ENCODE results near the gene TXNRD2. TPM values are rescaled to one million over a fixed set of nuclear protein-coding genes. Genes with fewer than 3 reads are reported as not detected.

Gene TXNRD2
- total RNA-seq, 2 donors from 2014 or later, result 22.3 to 29.5 TPM

GRCh38 chr22:19960491-19961200 lies 19.0 kb upstream of the TXNRD2 start:
- peaks cover 16% of the 10 kb centered on the region for H3K4me1 ChIP-seq
- no peak overlapping the region for H3K27ac ChIP-seq

DNA sequence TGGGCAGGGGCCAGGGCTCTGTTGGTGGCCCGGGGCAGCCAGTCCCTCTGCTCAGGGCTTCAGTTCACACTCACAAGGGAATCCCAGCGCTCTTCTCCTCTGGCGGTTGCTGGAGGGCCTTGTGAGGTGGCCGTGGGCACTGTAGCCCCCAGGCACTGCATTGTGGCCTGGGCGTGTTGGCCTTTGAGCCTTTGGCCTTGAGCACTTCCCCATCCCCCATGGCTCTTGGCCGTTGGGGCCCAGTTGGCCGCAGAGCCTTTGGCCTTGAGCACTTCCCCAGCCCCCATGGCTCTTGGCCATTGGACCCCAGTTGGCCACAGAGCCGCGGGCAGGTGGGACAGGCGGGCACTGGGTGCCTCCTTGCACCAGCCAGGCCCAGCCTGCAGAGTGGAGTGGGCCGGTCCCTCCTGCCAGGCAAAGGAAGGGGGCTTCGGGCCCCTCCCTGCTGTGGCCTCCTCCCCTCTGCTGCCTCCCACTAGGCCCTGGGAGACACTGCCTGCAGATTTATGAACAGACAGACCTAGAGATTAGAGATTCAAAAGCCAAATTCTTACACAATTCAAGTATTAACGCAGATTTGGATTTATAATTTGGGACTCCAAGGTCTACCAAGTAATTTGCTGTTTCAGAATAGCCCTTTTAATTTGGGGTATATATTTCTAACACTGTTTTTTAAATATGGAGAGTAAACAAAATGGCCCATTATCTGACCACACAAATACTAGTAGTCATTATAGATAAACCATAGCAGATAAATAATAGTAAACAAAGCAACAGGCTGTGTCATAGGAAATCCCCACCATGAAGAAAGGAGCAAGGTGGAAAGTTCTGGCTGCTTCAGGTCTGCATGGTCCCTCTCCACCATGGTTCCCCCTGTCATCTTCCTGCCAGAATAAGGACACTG lies 18.2 kb upstream of the TXNRD2 start:
- intact Hi-C loops (cut with DNase I), result loop anchor here (10.0 kb wide), 1 partner anchor 155 kb away; the partner anchor contains the start of genes RANBP1 and TRMT2A
- Histone ChIP-seq H3K4me3 (peak overlapping the region; percentile 24), H3K27me3 (no peaks in the 10 kb centered on the region), H3K9ac (ENCODE audit: low read depth in 2 of 2, low read length in 2 of 2) (no peak overlapping the region), H3K36me3 (no peaks in the 10 kb centered on the region), H3K9me3 (no peaks in the 10 kb centered on the region), H3K27ac (no peak overlapping the region), H3K4me1 (peaks cover 16% of the 10 kb centered on the region)
- no peak for DNase-seq
- no peak for TF ChIP-seq CTCF (IDR thresholded peaks at IDR 0.05)

More at GRCh38 chr22:19960491-19961200, 19.0 kb upstream of the TXNRD2 start:
- no peaks in the 10 kb centered on the region for H3K36me3 ChIP-seq
- no peak for TF ChIP-seq CTCF (IDR thresholded peaks at IDR 0.05)
- no peaks in the 10 kb centered on the region for H3K9me3 ChIP-seq
- intact Hi-C loops (cut with DNase I), result loop anchor here (10.0 kb wide), 1 partner anchor 154 kb away; the partner anchor contains the start of genes RANBP1 and TRMT2A
- no peak overlapping the region for H3K4me3 ChIP-seq
- DNase-seq, result no peak
- no peaks in the 10 kb centered on the region for H3K27me3 ChIP-seq
- no peak overlapping the region for H3K9ac ChIP-seq (ENCODE audit: low read depth in 2 of 2, low read length in 2 of 2)

GRCh38 chr22:19959043-19959586 lies 17.5 kb upstream of the TXNRD2 start:
- H3K4me3 ChIP-seq, result peak overlapping the region; percentile 24
- H3K27ac ChIP-seq, result no peak overlapping the region
- H3K27me3 ChIP-seq, result no peaks in the 10 kb centered on the region
- H3K9ac ChIP-seq (ENCODE audit: low read depth in 2 of 2, low read length in 2 of 2), result no peak overlapping the region
- intact Hi-C loops (cut with DNase I), result no loop called here
- TF ChIP-seq CTCF (IDR thresholded peaks at IDR 0.05), result no peak
- DNase-seq, result peak; percentile 87
- H3K36me3 ChIP-seq, result no peaks in the 10 kb centered on the region
- H3K4me1 ChIP-seq, result peaks cover 16% of the 10 kb centered on the region
- H3K9me3 ChIP-seq, result no peaks in the 10 kb centered on the region

DNA sequence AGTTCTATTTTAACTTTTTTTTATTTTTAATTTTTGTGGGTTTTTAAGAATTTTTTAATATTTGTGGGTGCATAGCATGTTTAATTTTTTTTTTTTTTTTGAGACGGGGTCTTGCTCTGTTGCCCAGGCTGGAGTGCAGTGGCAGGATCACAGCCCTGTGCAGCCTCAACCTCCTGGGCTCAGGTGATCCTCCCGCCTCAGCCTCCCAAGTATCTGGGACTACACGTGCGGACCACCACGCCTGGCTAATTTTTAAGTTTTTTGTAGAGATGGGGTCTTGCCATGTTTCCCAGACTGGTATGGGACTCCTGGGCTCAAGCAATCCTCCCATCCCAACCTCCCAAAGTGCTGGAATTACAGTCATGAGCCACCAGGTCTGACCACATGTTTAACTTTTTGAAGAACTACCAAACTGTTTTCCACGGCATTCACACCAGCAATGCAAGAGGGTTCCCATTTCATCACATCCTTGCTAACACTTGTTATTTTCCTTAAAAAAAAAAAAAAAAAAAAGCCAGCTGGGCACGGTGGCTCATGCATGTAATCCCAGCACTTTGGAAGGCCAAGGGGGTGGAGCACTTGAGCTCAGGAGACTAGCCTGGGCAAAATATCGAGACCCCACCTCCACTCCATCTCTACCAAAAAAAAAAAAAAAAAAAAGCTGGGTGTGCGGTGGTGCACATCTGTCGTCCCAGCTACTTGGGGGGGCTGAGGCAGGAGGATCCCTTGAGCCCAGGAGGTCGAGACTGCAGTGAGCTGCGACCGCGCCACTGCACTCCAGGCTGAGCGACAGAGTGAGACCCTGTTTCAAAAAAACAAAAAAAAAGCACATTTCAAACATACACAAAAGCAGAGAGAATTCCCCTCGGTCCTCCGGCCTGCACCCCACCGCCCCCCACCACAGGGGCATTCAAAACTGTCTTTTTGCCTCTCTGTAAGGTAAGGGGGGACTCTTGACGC lies 16.7 kb upstream of the TXNRD2 start:
- Histone ChIP-seq H3K4me1 (peaks cover 16% of the 10 kb centered on the region), H3K27ac (no peak overlapping the region), H3K9ac (ENCODE audit: low read depth in 2 of 2, low read length in 2 of 2) (no peak overlapping the region), H3K36me3 (no peaks in the 10 kb centered on the region), H3K4me3 (no peak overlapping the region), H3K9me3 (no peaks in the 10 kb centered on the region), H3K27me3 (no peaks in the 10 kb centered on the region)
- intact Hi-C loops (cut with DNase I), result no loop called here
- DNase-seq, result no peak
- TF ChIP-seq CTCF (IDR thresholded peaks at IDR 0.05), result no peak
